NCI-H82 treated with DMSO at 0.1 percent for 48 hours (cell line): ENCODE data around the gene HP.
A peak's percentile ranks its signal among the peaks of the same experiment; 100 is the strongest.

Source experiments
- DNase-seq: peaks from one replicate; lab custom pipeline; 2025; ENCODE audit not compliant: unreplicated experiment; lab: John Stamatoyannopoulos, UW

The HP gene

GRCh38 chr16:72084445-72084844, 30.1 kb downstream of the HP start:
- no peak for DNase-seq

- DNase-seq: no peak
Observed at GRCh38 chr16:72085002-72085401, 30.7 kb downstream of the HP start.

- no peak for DNase-seq
Observed at GRCh38 chr16:72091217-72091616, 36.9 kb downstream of the HP start.

- DNase-seq: no peak
Observed at GRCh38 chr16:72092832-72093447, 38.6 kb downstream of the HP start.

GRCh38 chr16:72093448-72094265, 39.4 kb downstream of the HP start, which contains the start of the genes DHX38 and TXNL4B:
Gene DHX38, plus strand, starts transcription at chr16:72093847. Its CDS starts 2,311 bp downstream, at chr16:72096158.
Gene TXNL4B, minus strand, starts transcription at chr16:72093620. Its CDS starts 2,871 bp downstream, at chr16:72090749.
- DNase-seq: peak; percentile 97

- DNase-seq: no peak
Observed at GRCh38 chr16:72094266-72094610, 39.9 kb downstream of the HP start.

GRCh38 chr16:72098936-72099335, 44.6 kb downstream of the HP start:
- no peak for DNase-seq

- DNase-seq: peak; percentile 5
Observed at GRCh38 chr16:72099377-72099818, 45.1 kb downstream of the HP start.

GRCh38 chr16:72101195-72101594, 46.9 kb downstream of the HP start:
- no peak for DNase-seq

- DNase-seq: no peak
Observed at GRCh38 chr16:72104905-72105304, 50.6 kb downstream of the HP start.

GRCh38 chr16:72105978-72106377, 51.7 kb downstream of the HP start:
- no peak for DNase-seq

- DNase-seq: no peak
Observed at GRCh38 chr16:72107371-72107770, 53.1 kb downstream of the HP start.

GRCh38 chr16:72108353-72109102, 54.2 kb downstream of the HP start:
- no peak for DNase-seq

- no peak for DNase-seq
Observed at GRCh38 chr16:72109300-72109699, 55.0 kb downstream of the HP start.

GRCh38 chr16:72109966-72110530, 55.7 kb downstream of the HP start:
- DNase-seq: no peak
